ENCODE results near the gene BFSP1. TPM values are rescaled to one million over a fixed set of nuclear protein-coding genes. Genes with fewer than 3 reads are reported as not detected.
A peak's percentile ranks its signal among the peaks of the same experiment; 100 is the strongest.

The BFSP1 gene
- polyA plus RNA-seq, 1 donor from 2014 or later, result not detected

- H3K4me3 Mint-ChIP-seq, result no peak overlapping the region
- peaks cover 3% of the 10 kb centered on the region for H3K36me3 Mint-ChIP-seq
- no peaks in the 10 kb centered on the region for H3K9me3 Mint-ChIP-seq
- H3K4me1 Mint-ChIP-seq, result no peaks in the 10 kb centered on the region
- no peak overlapping the region for H3K27ac Mint-ChIP-seq
- peaks cover 5% of the 10 kb centered on the region for H3K27me3 Mint-ChIP-seq
These were observed 11.4 kb downstream of the BFSP1 start for GRCh38 chr20:17519606-17520285.

- peaks cover 7% of the 10 kb centered on the region for H3K27me3 Mint-ChIP-seq
- no peak overlapping the region for H3K27ac Mint-ChIP-seq
- H3K36me3 Mint-ChIP-seq, result peaks cover 3% of the 10 kb centered on the region
- H3K9me3 Mint-ChIP-seq, result no peaks in the 10 kb centered on the region
- H3K4me1 Mint-ChIP-seq, result no peaks in the 10 kb centered on the region
- H3K4me3 Mint-ChIP-seq, result no peak overlapping the region
These were observed 12.7 kb downstream of the BFSP1 start for GRCh38 chr20:17518339-17519052.

GRCh38 chr20:17515053-17515452 is 16.1 kb downstream of the BFSP1 start:
- Mint-ChIP-seq H3K36me3 (no peaks in the 10 kb centered on the region), H3K27me3 (peaks cover 7% of the 10 kb centered on the region), H3K4me3 (no peak overlapping the region), H3K27ac (no peak overlapping the region), H3K4me1 (peaks cover 0 to 4% (median 2%) of the 10 kb centered on the region in 3 donors), H3K9me3 (no peaks in the 10 kb centered on the region)

GRCh38 chr20:17513939-17514338 is 17.2 kb downstream of the BFSP1 start:
- Mint-ChIP-seq H3K27ac (no peak overlapping the region), H3K4me3 (no peak overlapping the region), H3K27me3 (peaks cover 7% of the 10 kb centered on the region), H3K4me1 (peaks cover 0 to 4% (median 2%) of the 10 kb centered on the region in 3 donors), H3K9me3 (no peaks in the 10 kb centered on the region), H3K36me3 (no peaks in the 10 kb centered on the region)

GRCh38 chr20:17511401-17511800 is 19.8 kb downstream of the BFSP1 start:
- Mint-ChIP-seq H3K36me3 (no peaks in the 10 kb centered on the region), H3K27me3 (peaks cover 3% of the 10 kb centered on the region), H3K27ac (no peak overlapping the region), H3K4me1 (peaks cover 0 to 6% (median 2%) of the 10 kb centered on the region in 3 donors), H3K4me3 (no peak overlapping the region), H3K9me3 (no peaks in the 10 kb centered on the region)

GRCh38 chr20:17510548-17510947 is 20.6 kb downstream of the BFSP1 start:
- H3K36me3 Mint-ChIP-seq, result no peaks in the 10 kb centered on the region
- H3K27ac Mint-ChIP-seq, result no peak overlapping the region
- peaks cover 2 to 12% (median 6%) of the 10 kb centered on the region in 3 donors for H3K4me1 Mint-ChIP-seq
- H3K9me3 Mint-ChIP-seq, result no peaks in the 10 kb centered on the region
- peaks cover 3% of the 10 kb centered on the region for H3K27me3 Mint-ChIP-seq
- no peak overlapping the region for H3K4me3 Mint-ChIP-seq

GRCh38 chr20:17508756-17509155 is 22.4 kb downstream of the BFSP1 start:
- Mint-ChIP-seq H3K27me3 (peaks cover 3% of the 10 kb centered on the region), H3K4me3 (no peak overlapping the region), H3K36me3 (no peaks in the 10 kb centered on the region), H3K4me1 (peaks cover 6 to 16% (median 10%) of the 10 kb centered on the region in 3 donors), H3K9me3 (no peaks in the 10 kb centered on the region), H3K27ac (no peak overlapping the region)

- H3K9me3 Mint-ChIP-seq, result no peaks in the 10 kb centered on the region
- H3K4me1 Mint-ChIP-seq, result peaks cover 6 to 16% (median 10%) of the 10 kb centered on the region in 3 donors
- no peaks in the 10 kb centered on the region for H3K27me3 Mint-ChIP-seq
- no peaks in the 10 kb centered on the region for H3K36me3 Mint-ChIP-seq
- H3K4me3 Mint-ChIP-seq, result peak overlapping the region in 1 of 4 donors; percentile 2
- no peak overlapping the region for H3K27ac Mint-ChIP-seq
These were observed 23.6 kb downstream of the BFSP1 start for GRCh38 chr20:17507531-17507930.

- Mint-ChIP-seq H3K36me3 (no peaks in the 10 kb centered on the region), H3K27me3 (peaks cover 2% of the 10 kb centered on the region), H3K4me1 (peaks cover 6 to 16% (median 10%) of the 10 kb centered on the region in 3 donors), H3K4me3 (no peak overlapping the region), H3K9me3 (no peaks in the 10 kb centered on the region), H3K27ac (no peak overlapping the region)
These were observed 24.1 kb downstream of the BFSP1 start for GRCh38 chr20:17507032-17507431.

GRCh38 chr20:17505636-17506517 is 25.3 kb downstream of the BFSP1 start:
- no peaks in the 10 kb centered on the region for H3K9me3 Mint-ChIP-seq
- H3K36me3 Mint-ChIP-seq, result no peaks in the 10 kb centered on the region
- H3K4me3 Mint-ChIP-seq, result peak overlapping the region; percentile 89 to 98 (median 92)
- H3K27ac Mint-ChIP-seq, result peak overlapping the region; percentile 8 to 82 (median 81)
- H3K27me3 Mint-ChIP-seq, result peaks cover 3% of the 10 kb centered on the region
- peaks cover 4 to 12% (median 10%) of the 10 kb centered on the region in 3 donors for H3K4me1 Mint-ChIP-seq

- Mint-ChIP-seq H3K4me3 (peak overlapping the region; percentile 89 to 98 (median 92)), H3K4me1 (peaks cover 4 to 12% (median 10%) of the 10 kb centered on the region in 3 donors), H3K27me3 (peaks cover 3% of the 10 kb centered on the region), H3K36me3 (no peaks in the 10 kb centered on the region), H3K9me3 (no peaks in the 10 kb centered on the region), H3K27ac (peak overlapping the region; percentile 8 to 82 (median 81))
These were observed 26.1 kb downstream of the BFSP1 start for GRCh38 chr20:17504898-17505635.

- Mint-ChIP-seq H3K36me3 (no peaks in the 10 kb centered on the region), H3K9me3 (no peaks in the 10 kb centered on the region), H3K27me3 (peaks cover 5% of the 10 kb centered on the region), H3K27ac (peak overlapping the region in 2 of 3 donors; percentile 8 to 82), H3K4me1 (peaks cover 4 to 12% (median 10%) of the 10 kb centered on the region in 3 donors), H3K4me3 (peak overlapping the region; percentile 89 to 98 (median 92))
These were observed 26.9 kb downstream of the BFSP1 start for GRCh38 chr20:17504066-17504897.

GRCh38 chr20:17503301-17504065 is 27.7 kb downstream of the BFSP1 start:
- peaks cover 5% of the 10 kb centered on the region for H3K27me3 Mint-ChIP-seq
- H3K27ac Mint-ChIP-seq, result no peak overlapping the region

More at GRCh38 chr20:17503301-17504065, 27.7 kb downstream of the BFSP1 start:
- Mint-ChIP-seq H3K36me3 (no peaks in the 10 kb centered on the region), H3K9me3 (no peaks in the 10 kb centered on the region), H3K4me1 (peaks cover 4 to 12% (median 10%) of the 10 kb centered on the region in 3 donors), H3K4me3 (no peak overlapping the region)
